Lower leg skin (tissue), 4 donors: Measurements from ENCODE around the gene USP11. TPM values are rescaled to one million over a fixed set of nuclear protein-coding genes. Genes with fewer than 3 reads are reported as not detected.

ENCODE experiments used
- DNase-seq, 2 donors: peaks; one replicate each; pipeline ENCODE4 v3.0.0-alpha.2; 2019; ENCODE audit warnings: low spot score in 2 of 2
- H3K4me3 ChIP-seq: fragments of 200-600 bp; sonication (generic); 2 replicates; pipeline ENCODE4 v1.5.1; 2017; ENCODE audit warnings: mild to moderate bottlenecking, low read depth; ENCODE audit not compliant: poor library complexity, severe bottlenecking
- CTCF ChIP-seq, 3 donors: fragments of 450-650 bp; IDR thresholded peaks; one replicate each; pipeline ENCODE4 v1.5.1; 2016; ENCODE audit warnings: antibody characterized with exemption in 3 of 3, mild to moderate bottlenecking in 3 of 3, moderate library complexity in 2 of 3
- POLR2A ChIP-seq, 2 donors: fragments of 450-650 bp; IDR thresholded peaks; one replicate each; pipeline ENCODE4 v1.6.1; 2016 to 2017; ENCODE audit warnings: antibody characterized with exemption in 2 of 2, mild to moderate bottlenecking in 1 of 2, moderate library complexity in 1 of 2
- WGBS, 2 donors: methylation state at CpG; one replicate each; pipeline ENCODE4 v1.1.5; 2018; 5-methylcytosine and 5-hydroxymethylcytosine counted together
- intact Hi-C: fragments of 100-400 bp; cut with DNase I; formaldehyde crosslinking; loops from one replicate; pipeline ENCODE4 v1.15.0; 2023; ENCODE audit warnings: low total_unique reads
- total RNA-seq, 4 donors: library from RNA; depleted of rRNA; stranded (reverse); fragments of >200 nt; gene quantifications; one replicate each; pipeline ENCODE4 v1.1.0, GENCODE V29; 2016

Gene USP11
- total RNA-seq, 4 donors from 2014 or later, result 12.8 to 24.9 (median 18.7) TPM

- WGBS, 2 donors, result 88 to 97% methylated on average over 8 to 9 of the region's 9 CpGs
- intact Hi-C loops, result no loop called here
- no peak for DNase-seq
- no peak overlapping the region for H3K4me3 ChIP-seq
- no peak for TF ChIP-seq CTCF (IDR thresholded peaks at IDR 0.05)
- no peak for TF ChIP-seq POLR2A (IDR thresholded peaks at IDR 0.05)
Measured at GRCh38 chrX:47227334-47227583, 5.5 kb upstream of the USP11 start.

- peak in 1 of 2 donors; percentile 81 for DNase-seq
- TF ChIP-seq CTCF (IDR thresholded peaks at IDR 0.05), result no peak
- TF ChIP-seq POLR2A (IDR thresholded peaks at IDR 0.05), result no peak
- WGBS, 2 donors, result 93 to 95% methylated on average over 12 of the region's 12 CpGs
- no peak overlapping the region for H3K4me3 ChIP-seq
- intact Hi-C loops, result no loop called here
Measured at GRCh38 chrX:47228550-47229270, 4.1 kb upstream of the USP11 start.

GRCh38 chrX:47229427-47229826 is 3.4 kb upstream of the USP11 start:
- intact Hi-C loops, result no loop called here
- no peak overlapping the region for H3K4me3 ChIP-seq
- DNase-seq, result peak in 1 of 2 donors; percentile 74
- no peak for TF ChIP-seq CTCF (IDR thresholded peaks at IDR 0.05)
- TF ChIP-seq POLR2A (IDR thresholded peaks at IDR 0.05), result no peak
- 94 to 100% methylated on average over 3 to 6 of the region's 6 CpGs for WGBS, 2 donors

- no peak for TF ChIP-seq POLR2A (IDR thresholded peaks at IDR 0.05)
- TF ChIP-seq CTCF (IDR thresholded peaks at IDR 0.05), result no peak
- intact Hi-C loops, result no loop called here
- H3K4me3 ChIP-seq, result no peak overlapping the region
- WGBS, 2 donors, result 87 to 88% methylated on average over 3 to 5 of the region's 5 CpGs
- DNase-seq, result peak in 1 of 2 donors; percentile 69
Measured at GRCh38 chrX:47230136-47230868, 2.5 kb upstream of the USP11 start.

GRCh38 chrX:47231167-47231566 is 1.6 kb upstream of the USP11 start:
- TF ChIP-seq CTCF (IDR thresholded peaks at IDR 0.05) (no peak), POLR2A (IDR thresholded peaks at IDR 0.05) (no peak)
- WGBS, 2 donors, result 61 to 72% methylated on average over 2 of the region's 2 CpGs
- H3K4me3 ChIP-seq, result no peak overlapping the region
- DNase-seq, result peak in 1 of 2 donors; percentile 61
- intact Hi-C loops, result no loop called here
